HG03103 (cell line): ENCODE measurements around the gene CACTIN.

Experiments
- ATAC-seq: cut with Tn5 transposase; IDR thresholded peaks from one replicate; pipeline ENCODE4 v1.9.1; 2021; ENCODE audit warnings: low read depth; ENCODE audit not compliant: unreplicated experiment

CACTIN gene

GRCh38 chr19:3664879-3665642 is 38.5 kb upstream of the CACTIN start:
- no peak for ATAC-seq

- no peak for ATAC-seq
Observed at GRCh38 chr19:3663838-3664237, 37.2 kb upstream of the CACTIN start.

- no peak for ATAC-seq
Observed at GRCh38 chr19:3661284-3662238, 35.0 kb upstream of the CACTIN start.

GRCh38 chr19:3660493-3661219 is 34.1 kb upstream of the CACTIN start:
- no peak for ATAC-seq

DNA sequence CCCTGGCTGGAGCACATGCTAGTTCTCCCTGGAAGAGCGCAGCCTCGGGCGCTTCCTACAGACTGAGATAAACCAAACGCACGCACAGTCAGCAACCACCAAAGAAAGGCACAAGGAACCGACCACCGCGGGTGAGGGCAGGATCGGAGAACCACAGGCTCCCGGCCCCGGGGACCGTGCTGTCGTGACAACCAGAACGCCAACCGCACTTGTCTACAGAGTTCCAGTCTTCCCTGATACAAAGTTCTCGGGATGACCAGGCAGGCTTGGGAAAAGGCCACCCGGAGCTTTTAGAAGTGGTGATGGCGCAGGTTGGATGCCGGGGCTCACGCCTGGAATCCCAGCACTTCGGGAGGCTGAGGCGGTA is 33.1 kb upstream of the CACTIN start:
- ATAC-seq, result no peak

GRCh38 chr19:3658870-3659745 is 32.5 kb upstream of the CACTIN start:
- ATAC-seq, result no peak

GRCh38 chr19:3658004-3658869 is 31.6 kb upstream of the CACTIN start:
- ATAC-seq, result no peak

DNA sequence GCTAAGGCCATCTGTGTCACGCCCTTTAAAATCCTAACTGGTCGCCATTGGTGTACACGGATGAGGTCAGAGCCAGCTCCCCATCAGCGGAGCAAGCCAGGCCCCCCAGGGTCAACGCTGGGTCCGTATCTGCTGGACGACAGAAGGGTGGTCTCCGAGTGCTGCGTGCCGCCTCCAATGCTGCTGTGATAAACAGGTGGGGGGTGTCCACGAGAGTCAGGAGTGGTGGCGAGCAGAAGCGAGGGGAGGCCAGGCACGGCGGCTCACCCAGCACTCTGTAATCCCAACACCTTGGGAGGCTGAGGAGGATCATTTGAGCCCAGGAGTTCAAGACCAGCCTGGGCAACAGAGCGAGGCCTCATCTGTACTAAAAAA is 30.8 kb upstream of the CACTIN start:
- ATAC-seq, result no peak

GRCh38 chr19:3656747-3657394 is 30.3 kb upstream of the CACTIN start:
- no peak for ATAC-seq

GRCh38 chr19:3656073-3656746 is 29.6 kb upstream of the CACTIN start:
- ATAC-seq, result no peak

DNA sequence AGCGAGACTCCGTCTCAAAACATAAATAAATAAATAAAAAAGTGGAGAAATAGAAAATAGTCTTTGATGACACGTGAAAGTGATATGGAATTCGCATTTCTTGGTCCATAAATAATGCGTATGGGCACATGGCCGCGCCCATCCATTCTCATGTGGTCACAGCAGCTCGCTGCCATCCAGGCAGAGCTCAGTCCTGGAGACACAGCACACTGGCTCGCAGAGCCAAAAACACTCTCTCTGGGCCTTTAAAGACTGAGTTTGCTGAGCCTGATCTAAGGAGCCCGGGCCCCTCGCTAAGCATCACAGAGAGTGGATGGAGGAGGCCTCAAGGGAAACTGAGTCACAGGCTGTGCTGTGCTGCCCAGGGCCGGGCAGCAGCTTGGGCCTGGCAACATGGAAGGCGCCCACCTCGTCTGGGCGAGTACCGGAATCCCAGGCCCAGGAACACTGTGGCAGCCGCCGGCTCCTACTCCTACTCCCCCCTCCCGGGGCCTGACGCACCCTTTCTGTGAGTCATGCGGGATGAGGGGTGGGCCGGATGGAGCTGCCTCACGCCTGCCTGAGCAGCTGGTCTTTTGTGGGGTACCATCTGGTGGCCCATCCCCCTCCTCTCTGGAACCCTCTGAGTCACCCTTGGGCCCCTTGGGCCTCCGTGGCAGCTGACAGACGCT is 28.9 kb upstream of the CACTIN start:
- ATAC-seq, result no peak

DNA sequence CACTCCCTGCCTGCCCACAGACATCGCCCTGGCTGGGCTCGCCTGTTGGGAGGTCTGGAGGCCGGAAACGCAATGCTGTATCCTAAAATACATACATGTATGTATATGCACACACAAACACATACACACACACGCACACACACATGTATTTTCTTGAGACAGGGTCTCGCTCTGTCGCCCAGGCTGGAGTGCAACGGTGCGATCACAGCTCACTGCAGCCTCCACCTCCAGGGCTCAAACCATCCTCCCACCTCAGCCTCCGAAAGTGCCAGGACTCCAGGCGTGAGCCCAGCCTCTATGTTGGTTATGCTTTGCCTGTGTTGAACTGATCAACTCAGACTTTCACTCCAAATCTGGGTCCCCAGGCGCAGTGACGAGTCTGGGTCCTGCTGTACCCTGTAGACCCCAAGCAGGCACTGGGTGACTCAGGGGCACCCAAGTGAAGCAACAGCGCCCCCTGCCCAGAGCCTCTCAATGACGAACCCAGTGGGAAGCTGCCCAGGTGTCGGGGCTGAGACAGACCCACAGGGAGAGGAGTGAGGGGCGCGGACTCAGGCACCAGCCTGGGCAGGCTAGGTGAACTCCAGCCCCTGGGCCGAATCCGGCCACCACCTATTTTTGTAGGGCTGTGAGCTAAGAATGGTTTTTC is 27.4 kb upstream of the CACTIN start:
- no peak for ATAC-seq

- ATAC-seq, result no peak
Observed at GRCh38 chr19:3653081-3653795, 26.6 kb upstream of the CACTIN start.

- no peak for ATAC-seq
Observed at GRCh38 chr19:3652422-3652821, 25.8 kb upstream of the CACTIN start.

DNA sequence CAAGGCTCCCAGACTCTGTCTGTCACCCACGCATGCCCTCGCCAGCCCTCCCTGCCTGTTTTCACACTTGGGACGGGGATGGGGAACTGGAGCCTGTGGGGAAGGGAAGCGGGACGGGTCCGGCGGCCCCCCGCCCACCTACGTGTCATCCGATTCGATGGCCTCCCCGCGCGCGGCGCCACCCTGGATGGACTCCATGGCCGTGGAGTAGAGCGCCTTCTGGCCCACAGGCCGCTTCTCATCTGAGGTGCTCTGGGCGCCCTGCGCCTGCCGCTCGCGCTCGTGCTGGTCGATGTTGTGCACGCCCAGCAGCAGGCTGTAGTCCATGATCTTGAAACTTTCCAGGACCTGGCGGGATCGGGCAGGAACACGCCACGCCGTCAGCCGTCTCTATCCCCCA is 25.1 kb upstream of the CACTIN start:
- ATAC-seq, result no peak

- ATAC-seq, result no peak
Observed at GRCh38 chr19:3649888-3650287, 23.3 kb upstream of the CACTIN start.
